Caco-2 (cell line): Measurements from ENCODE around the gene ZNF611. TPM values are rescaled to one million over a fixed set of nuclear protein-coding genes. Genes with fewer than 3 reads are reported as not detected.

Experiments
- BruUV-seq: library from RNA; stranded (reverse); fragments of 400-500 nt; replicated peaks from 2 replicates; lab custom pipeline; 2021; lab: Mats Ljungman, UMichigan
- CTCF ChIA-PET: fragments of 300-600 bp; sonication (Branson Sonifier 250); formaldehyde crosslinking; loops from one replicate; lab custom pipeline; 2022; ENCODE audit warnings: antibody characterized with exemption; lab: Charles Lee
- POLR2A ChIA-PET: fragments of 300-600 bp; sonication (Branson Sonifier 250); formaldehyde crosslinking; loops from one replicate; lab custom pipeline; 2022; ENCODE audit warnings: antibody characterized with exemption; lab: Charles Lee
- DNase-seq, 2 experiments: peaks; one replicate each; pipeline versions ENCODE4 v3.0.0 to v3.0.0-alpha.2; 2020 to 2022
- H3K27me3 ChIP-seq: replicated peaks from 2 replicates; pipeline ENCODE4 v1.6.0; 2011; ENCODE audit warnings: low read length; ENCODE audit not compliant: control insufficient read depth, insufficient read depth
- H3K36me3 ChIP-seq: 2 replicates; pipeline ENCODE4 v1.5.1; 2011; ENCODE audit warnings: low read length; ENCODE audit not compliant: control insufficient read depth, insufficient read depth
- H3K4me1 ChIP-seq: fragments of 250-450 bp; sonication (Bioruptor Pico); 2 replicates; pipeline ENCODE4 v1.5.1; 2020; ENCODE audit warnings: mild to moderate bottlenecking
- H3K4me3 ChIP-seq: 2 replicates; pipeline ENCODE4 v1.5.1; 2011; ENCODE audit warnings: low read depth, mild to moderate bottlenecking, control low read depth, low read length
- H3K9me3 ChIP-seq: fragments of 250-450 bp; sonication (Bioruptor Pico); 2 replicates; pipeline ENCODE4 v1.5.1; 2020; ENCODE audit warnings: mild to moderate bottlenecking, moderate library complexity
- H3K27ac Mint-ChIP-seq: one replicate; pipeline ENCODE4 v1.8.0; 2022; ENCODE audit warnings: mixed read lengths; ENCODE audit not compliant: unreplicated experiment
- H3K27me3 Mint-ChIP-seq: one replicate; pipeline ENCODE4 v1.8.0; 2022; ENCODE audit warnings: mixed read lengths; ENCODE audit not compliant: insufficient read depth, unreplicated experiment
- H3K36me3 Mint-ChIP-seq: one replicate; pipeline ENCODE4 v1.8.0; 2022; ENCODE audit warnings: mild to moderate bottlenecking, mixed read lengths; ENCODE audit not compliant: insufficient read depth, unreplicated experiment
- H3K4me1 Mint-ChIP-seq: one replicate; pipeline ENCODE4 v1.8.0; 2022; ENCODE audit warnings: low read depth, mixed read lengths; ENCODE audit not compliant: unreplicated experiment
- H3K4me3 Mint-ChIP-seq: one replicate; pipeline ENCODE4 v1.8.0; 2022; ENCODE audit warnings: mild to moderate bottlenecking, moderate library complexity, mixed read lengths; ENCODE audit not compliant: unreplicated experiment
- H3K9me3 Mint-ChIP-seq: one replicate; pipeline ENCODE4 v1.8.0; 2022; ENCODE audit warnings: mixed read lengths; ENCODE audit not compliant: unreplicated experiment
- CTCF ChIP-seq, 2 experiments: fragments of 200-600 bp in 1 of 2; IDR thresholded peaks; 1 replicate in 1 of 2; 2 replicates in 1 of 2; pipeline versions ENCODE4 v1.5.1 to v1.8.0; 2011 to 2022; ENCODE audit warnings: antibody characterized with exemption in 1 of 2, control low read depth in 1 of 2, inconsistent platforms in 1 of 2, low read depth in 1 of 2, low read length in 1 of 2, mild to moderate bottlenecking in 1 of 2, moderate library complexity in 1 of 2; ENCODE audit not compliant: insufficient read depth in 1 of 2, severe bottlenecking in 1 of 2, unreplicated experiment in 1 of 2
- intact Hi-C: fragments of 100-400 bp; cut with micrococcal nuclease; formaldehyde crosslinking; loops from one replicate; pipeline ENCODE4 v1.10.0; 2022; ENCODE audit not compliant: unreplicated experiment
- total RNA-seq: library from RNA; stranded (reverse); gene quantifications from 2 replicates; pipeline ENCODE4 v1.2.3, GENCODE V29; 2022

Gene ZNF611
- total RNA-seq, 1 experiment from 2014 or later = 27.5 TPM

- BruUV-seq = no TSS peak
Observed at GRCh38 chr19:52658595-52658994, 76.2 kb downstream of the ZNF611 start.

GRCh38 chr19:52653161-52653560, 81.7 kb downstream of the ZNF611 start:
- BruUV-seq = TSS peak; percentile 12
- H3K4me3 Mint-ChIP-seq = no peak overlapping the region
- Histone ChIP-seq H3K9me3 (peaks cover 3% of the 10 kb centered on the region), H3K4me3 (no peak overlapping the region), H3K4me1 (0 out of 2 replicates have a peak, but pooled peaks cover under 1% of the 10 kb centered on the region), H3K36me3 (peaks cover 2% of the 10 kb centered on the region; the same call in 1 of the 2 replicates), H3K27me3 (no peaks in the 10 kb centered on the region)
- H3K27me3 Mint-ChIP-seq = no peaks in the 10 kb centered on the region
- no peak overlapping the region for H3K27ac Mint-ChIP-seq
- CTCF ChIA-PET = no interaction called here
- H3K9me3 Mint-ChIP-seq = peaks cover 3% of the 10 kb centered on the region
- DNase-seq = no peak
- no peak for TF ChIP-seq CTCF (IDR thresholded peaks at IDR 0.05; ENCODE audit: insufficient read depth in 1 of 2, low read depth in 1 of 2, low read length in 1 of 2, severe bottlenecking in 1 of 2, unreplicated experiment in 1 of 2)
- POLR2A ChIA-PET = no interaction called here
- intact Hi-C loops = no loop called here
- peaks cover 80% of the 10 kb centered on the region for H3K36me3 Mint-ChIP-seq
- no peaks in the 10 kb centered on the region for H3K4me1 Mint-ChIP-seq

More at GRCh38 chr19:52658595-52658994, 76.2 kb downstream of the ZNF611 start:
- no peak overlapping the region for H3K4me3 Mint-ChIP-seq
- Histone ChIP-seq H3K4me3 (no peak overlapping the region), H3K27me3 (no peaks in the 10 kb centered on the region), H3K36me3 (no peaks in the 10 kb centered on the region; the same call in none of the 2 replicates), H3K4me1 (0 out of 2 replicates have a peak, but pooled peaks cover 7% of the 10 kb centered on the region), H3K9me3 (no peaks in the 10 kb centered on the region)
- TF ChIP-seq CTCF (IDR thresholded peaks at IDR 0.05; ENCODE audit: insufficient read depth in 1 of 2, low read depth in 1 of 2, low read length in 1 of 2, severe bottlenecking in 1 of 2, unreplicated experiment in 1 of 2) = no peak
- peaks cover 87% of the 10 kb centered on the region for H3K36me3 Mint-ChIP-seq
- H3K9me3 Mint-ChIP-seq = peaks cover 9% of the 10 kb centered on the region
- H3K27ac Mint-ChIP-seq = no peak overlapping the region
- H3K4me1 Mint-ChIP-seq = peaks cover 22% of the 10 kb centered on the region
- intact Hi-C loops = no loop called here
- POLR2A ChIA-PET = no interaction called here
- CTCF ChIA-PET = interaction anchor here (0.6 kb wide), 1 partner anchor 132 kb away, joined by 3 read pairs; no protein-coding TSS in a partner anchor
- no peaks in the 10 kb centered on the region for H3K27me3 Mint-ChIP-seq
- peak in 1 of 2 experiments; percentile 21 for DNase-seq

Other genes starting within 250 kb of the ZNF611 start
- gene ZNF808, start 207.4 kb downstream of the ZNF611 start, total RNA-seq = 19.3 and 19.8 TPM in 2 replicates
- gene ZNF701, start 164.8 kb downstream of the ZNF611 start, total RNA-seq = 17.5 and 19.6 TPM in 2 replicates
- 36.8 and 39.4 TPM in 2 replicates for gene ZNF83, start 96.7 kb downstream of the ZNF611 start, total RNA-seq
- 18.8 and 21.1 TPM in 2 replicates for gene ZNF600, start 51.7 kb upstream of the ZNF611 start, total RNA-seq
- gene ZNF28, start 86.6 kb upstream of the ZNF611 start, total RNA-seq = 27.2 and 28.2 TPM in 2 replicates
- gene ZNF468, start 122.6 kb upstream of the ZNF611 start, total RNA-seq = 29.1 and 35.8 TPM in 2 replicates
- 14.7 and 15.5 TPM in 2 replicates for gene ZNF320, start 162.6 kb upstream of the ZNF611 start, total RNA-seq
- 7.3 and 9.0 TPM in 2 replicates for gene ZNF888, start 188.4 kb upstream of the ZNF611 start, total RNA-seq
- gene ZNF816, start 227.8 kb upstream of the ZNF611 start, total RNA-seq = 8.8 and 11.5 TPM in 2 replicates